ENCODE measurements around the gene JADE2. TPM values are rescaled to one million over a fixed set of nuclear protein-coding genes. Genes with fewer than 3 reads are reported as not detected.

JADE2 gene
- total RNA-seq, 1 experiment from 2014 or later: 39.9 TPM

DNA sequence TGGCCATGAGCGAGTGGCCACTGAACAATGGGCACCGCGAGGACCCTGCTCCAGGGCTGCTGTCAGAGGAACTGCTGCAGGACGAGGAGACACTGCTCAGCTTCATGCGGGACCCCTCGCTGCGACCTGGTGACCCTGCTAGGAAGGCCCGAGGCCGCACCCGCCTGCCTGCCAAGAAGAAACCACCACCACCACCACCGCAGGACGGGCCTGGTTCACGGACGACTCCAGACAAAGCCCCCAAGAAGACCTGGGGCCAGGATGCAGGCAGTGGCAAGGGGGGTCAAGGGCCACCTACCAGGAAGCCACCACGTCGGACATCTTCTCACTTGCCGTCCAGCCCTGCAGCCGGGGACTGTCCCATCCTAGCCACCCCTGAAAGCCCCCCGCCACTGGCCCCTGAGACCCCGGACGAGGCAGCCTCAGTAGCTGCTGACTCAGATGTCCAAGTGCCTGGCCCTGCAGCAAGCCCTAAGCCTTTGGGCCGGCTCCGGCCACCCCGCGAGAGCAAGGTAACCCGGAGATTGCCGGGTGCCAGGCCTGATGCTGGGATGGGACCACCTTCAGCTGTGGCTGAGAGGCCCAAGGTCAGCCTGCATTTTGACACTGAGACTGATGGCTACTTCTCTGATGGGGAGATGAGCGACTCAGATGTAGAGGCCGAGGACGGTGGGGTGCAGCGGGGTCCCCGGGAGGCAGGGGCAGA is 53.3 kb downstream of the JADE2 start:
- peaks cover 2 to 17% of the 10 kb centered on the region in 2 experiments; a peak in 3 of 4 replicates for H3K36me3 ChIP-seq (ENCODE audit: control insufficient read depth in 1 of 2, insufficient read depth in 2 of 2, low read length in 2 of 2)
- no peaks in the 10 kb centered on the region for H4K20me1 ChIP-seq (ENCODE audit: insufficient read depth)
- H3K27ac ChIP-seq (ENCODE audit: low read depth, low read length): no peak overlapping the region

More for the DNA sequence above, 53.3 kb downstream of the JADE2 start:
- H3K4me3 ChIP-seq (replicated peaks in 1 of 2; ENCODE audit: low read depth in 1 of 2, low read length in 2 of 2): no peak overlapping the region
- H2AFZ ChIP-seq (ENCODE audit: low read depth, low read length, poor library complexity, severe bottlenecking): no peak overlapping the region
- DNase-seq (ENCODE audit: low read depth, low spot score) (no peak), ATAC-seq (no peak)
- intact Hi-C loops (cut with micrococcal nuclease): loop anchor here (5.0 kb wide), 1 partner anchor 51 kb away; the partner anchor contains the start of gene JADE2
- no TSS peak for BruUV-seq (replicated peaks)
- H3K9me2 ChIP-seq (ENCODE audit: insufficient read depth): no peaks in the 10 kb centered on the region
- no peak overlapping the region for H3K9ac ChIP-seq (ENCODE audit: low read length)
- ChIA-PET RAD21 (ENCODE audit: low non-redundant PET in 1 of 2, low total read pairs in 2 of 2, uncharacterized antibody in 2 of 2, unreplicated experiment in 2 of 2) (no interaction called here), CTCF (interaction anchor here (0.7 to 2.2 kb wide), 7 partner anchors 8 to 279 kb away, joined by 3 to 31 read pairs (median 3); no protein-coding TSS in a partner anchor), POLR2A (interaction anchor here (1.6 kb wide), 1 partner anchor 8 kb away, joined by 3 read pairs; no protein-coding TSS in a partner anchor)
- TF ChIP-seq TCF7L2 (IDR thresholded peaks at IDR 0.05; ENCODE audit: borderline replicate concordance, extremely low read depth, insufficient read depth, insufficient read length) (no peak), RAD21 (IDR thresholded peaks at IDR 0.05; ENCODE audit: low read depth) (no peak), JUND (IDR thresholded peaks at IDR 0.05) (no peak), EZH2 (IDR thresholded peaks at IDR 0.05) (no peak), POLR2AphosphoS5 (IDR thresholded peaks at IDR 0.05; ENCODE audit: low read depth, low read length) (no peak), SRF (IDR thresholded peaks at IDR 0.05; ENCODE audit: low read depth) (no peak)
- TF ChIP-seq, protein P1, sequence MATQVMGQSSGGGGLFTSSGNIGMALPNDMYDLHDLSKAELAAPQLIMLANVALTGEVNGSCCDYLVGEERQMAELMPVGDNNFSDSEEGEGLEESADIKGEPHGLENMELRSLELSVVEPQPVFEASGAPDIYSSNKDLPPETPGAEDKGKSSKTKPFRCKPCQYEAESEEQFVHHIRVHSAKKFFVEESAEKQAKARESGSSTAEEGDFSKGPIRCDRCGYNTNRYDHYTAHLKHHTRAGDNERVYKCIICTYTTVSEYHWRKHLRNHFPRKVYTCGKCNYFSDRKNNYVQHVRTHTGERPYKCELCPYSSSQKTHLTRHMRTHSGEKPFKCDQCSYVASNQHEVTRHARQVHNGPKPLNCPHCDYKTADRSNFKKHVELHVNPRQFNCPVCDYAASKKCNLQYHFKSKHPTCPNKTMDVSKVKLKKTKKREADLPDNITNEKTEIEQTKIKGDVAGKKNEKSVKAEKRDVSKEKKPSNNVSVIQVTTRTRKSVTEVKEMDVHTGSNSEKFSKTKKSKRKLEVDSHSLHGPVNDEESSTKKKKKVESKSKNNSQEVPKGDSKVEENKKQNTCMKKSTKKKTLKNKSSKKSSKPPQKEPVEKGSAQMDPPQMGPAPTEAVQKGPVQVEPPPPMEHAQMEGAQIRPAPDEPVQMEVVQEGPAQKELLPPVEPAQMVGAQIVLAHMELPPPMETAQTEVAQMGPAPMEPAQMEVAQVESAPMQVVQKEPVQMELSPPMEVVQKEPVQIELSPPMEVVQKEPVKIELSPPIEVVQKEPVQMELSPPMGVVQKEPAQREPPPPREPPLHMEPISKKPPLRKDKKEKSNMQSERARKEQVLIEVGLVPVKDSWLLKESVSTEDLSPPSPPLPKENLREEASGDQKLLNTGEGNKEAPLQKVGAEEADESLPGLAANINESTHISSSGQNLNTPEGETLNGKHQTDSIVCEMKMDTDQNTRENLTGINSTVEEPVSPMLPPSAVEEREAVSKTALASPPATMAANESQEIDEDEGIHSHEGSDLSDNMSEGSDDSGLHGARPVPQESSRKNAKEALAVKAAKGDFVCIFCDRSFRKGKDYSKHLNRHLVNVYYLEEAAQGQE (IDR thresholded peaks at IDR 0.05; ENCODE audit: low read depth): no peak
- no peaks in the 10 kb centered on the region for H3K27me3 ChIP-seq (ENCODE audit: insufficient read depth, low read length)
- no peaks in the 10 kb centered on the region for H3K9me3 ChIP-seq (ENCODE audit: control insufficient read depth in 1 of 2, insufficient read depth in 1 of 2, low read depth in 1 of 2, low read length in 2 of 2)
- peaks cover 0 to 11% of the 10 kb centered on the region in 2 experiments; a peak in 2 of 4 replicates for H3K4me1 ChIP-seq (ENCODE audit: control insufficient read depth in 1 of 2, insufficient read depth in 2 of 2, low read length in 2 of 2)
- H3K79me2 ChIP-seq (ENCODE audit: insufficient read depth, low read length): no peaks in the 10 kb centered on the region
- H3K4me2 ChIP-seq (ENCODE audit: low read length): no peak overlapping the region
